Brain pericyte (primary cell): Measurements from ENCODE around the gene CACNA1H.
"Not testable (repeated sequence)": the region's sequence is repeated elsewhere in the genome, so short reads cannot be mapped to it uniquely, and the experiment has no call there.

Source experiments
- DNase-seq: peaks from one replicate; pipeline ENCODE4 v3.0.0-alpha.2; 2012; ENCODE audit warnings: low read depth, low spot score

Gene CACNA1H

DNA sequence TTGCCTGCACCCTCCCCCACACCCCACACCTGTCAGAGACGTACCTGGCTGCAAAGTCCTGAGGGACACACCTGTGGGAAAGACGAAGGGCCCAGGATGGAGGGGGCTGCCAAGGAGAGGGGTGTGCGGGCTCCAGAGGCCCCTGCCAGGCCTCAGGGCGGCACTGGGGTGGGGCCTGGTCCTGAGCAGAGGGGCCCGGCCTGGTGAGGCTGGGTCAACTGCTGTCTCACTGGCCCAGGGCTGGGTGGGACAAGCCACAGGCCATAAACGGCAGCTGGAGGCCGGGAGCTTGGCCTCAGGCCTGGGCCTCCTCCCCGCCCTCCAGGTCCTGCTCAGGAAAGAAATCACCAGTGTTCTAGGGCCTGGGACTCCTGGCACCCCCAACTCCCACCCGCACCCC lies 71.7 kb downstream of the CACNA1H start:
- DNase-seq: no peak

DNA sequence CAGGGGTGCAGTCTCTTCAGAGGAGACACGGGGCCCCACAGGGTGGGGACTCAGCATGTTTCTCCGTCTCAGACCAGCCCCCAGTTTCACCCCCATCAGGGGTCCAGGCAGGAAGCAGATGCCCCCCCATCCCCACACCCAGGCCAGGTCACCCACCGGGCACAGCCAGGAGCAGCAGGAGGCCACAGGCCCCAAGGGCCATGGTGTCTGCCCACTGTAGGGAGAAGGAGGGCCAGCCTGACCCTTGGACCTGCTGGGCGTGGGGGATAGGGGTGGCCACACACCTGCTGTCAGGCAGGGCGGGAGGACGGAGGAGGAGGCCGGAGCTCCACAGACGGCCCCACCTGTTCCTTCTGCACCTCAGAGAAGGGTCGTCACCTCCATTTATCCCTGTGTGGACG lies 72.1 kb downstream of the CACNA1H start, which contains the start of gene TPSG1:
Gene TPSG1 (minus strand): TSS at position 218 of the 401 bp plus-strand sequence. CDS start 16 bp downstream, at position 202.
- no peak for DNase-seq

DNA sequence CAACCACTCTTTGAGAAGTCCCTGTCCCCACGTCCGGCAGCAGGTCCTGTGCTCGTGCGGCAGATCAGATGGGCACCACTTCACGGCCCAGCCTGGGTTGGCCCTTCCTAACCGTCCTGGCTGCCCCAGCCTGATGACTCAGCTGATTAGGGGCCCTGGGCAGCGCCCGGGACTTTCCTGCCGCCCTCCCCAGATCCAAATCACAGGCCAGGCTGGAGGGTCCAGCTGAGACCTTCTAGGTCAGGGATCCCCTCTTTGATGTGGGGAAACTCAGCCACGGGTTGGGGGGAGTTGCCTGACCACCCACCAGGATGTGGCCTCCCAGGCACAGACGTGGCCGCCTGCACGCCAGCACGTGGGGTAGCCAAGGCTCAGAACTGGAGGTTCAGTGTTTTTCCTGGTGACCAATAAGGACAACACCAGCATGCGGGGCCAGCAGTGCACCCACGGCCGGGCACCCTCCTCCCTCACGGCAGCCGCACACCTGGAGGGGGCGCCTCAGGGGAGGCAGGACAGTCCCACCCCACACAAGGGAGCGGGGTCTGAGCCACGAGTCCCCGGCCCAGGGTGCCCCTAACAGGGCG lies 72.9 kb downstream of the CACNA1H start:
- not testable (repeated sequence) for DNase-seq

DNA sequence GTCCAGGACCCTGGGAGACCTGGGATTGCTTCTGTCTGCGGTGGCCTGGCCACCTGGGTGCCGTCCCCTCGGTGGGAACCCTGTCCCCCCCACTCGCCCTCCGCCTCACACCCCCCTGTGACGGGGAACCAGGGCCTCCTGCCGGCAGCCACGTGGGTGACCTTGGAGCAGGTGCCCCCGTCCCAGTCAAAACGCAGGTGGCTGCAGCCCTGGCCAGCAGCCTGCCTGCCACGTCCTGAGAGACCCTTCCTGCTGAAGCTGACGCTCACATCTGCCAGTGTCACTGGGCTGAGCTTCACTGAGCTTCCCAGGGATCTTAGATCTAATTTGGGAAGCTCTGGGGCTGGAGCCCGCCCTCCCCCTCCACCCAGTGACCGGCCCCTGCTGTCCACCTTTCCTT lies 73.8 kb downstream of the CACNA1H start:
- DNase-seq: not testable (repeated sequence)

DNA sequence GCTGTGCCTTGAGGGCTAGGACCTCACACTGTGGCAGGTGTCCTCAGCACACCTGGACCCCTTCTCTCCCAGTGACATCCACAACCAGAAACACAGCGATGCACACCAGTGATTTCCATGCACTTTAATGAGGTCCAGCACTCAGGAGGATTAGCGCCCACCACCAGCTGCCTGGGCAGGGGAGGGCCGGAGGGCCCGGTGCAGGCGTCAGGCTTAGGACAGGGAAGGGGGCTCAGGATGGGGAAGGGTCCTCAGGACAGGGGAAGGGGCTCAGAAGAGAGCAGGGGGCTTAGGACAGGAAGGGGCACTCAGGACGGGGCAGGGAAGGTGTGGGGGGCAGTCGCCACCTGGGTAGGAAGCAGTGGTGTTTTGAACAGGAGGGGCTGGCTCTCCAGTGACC lies 75.3 kb downstream of the CACNA1H start:
- DNase-seq: not testable (repeated sequence)

DNA sequence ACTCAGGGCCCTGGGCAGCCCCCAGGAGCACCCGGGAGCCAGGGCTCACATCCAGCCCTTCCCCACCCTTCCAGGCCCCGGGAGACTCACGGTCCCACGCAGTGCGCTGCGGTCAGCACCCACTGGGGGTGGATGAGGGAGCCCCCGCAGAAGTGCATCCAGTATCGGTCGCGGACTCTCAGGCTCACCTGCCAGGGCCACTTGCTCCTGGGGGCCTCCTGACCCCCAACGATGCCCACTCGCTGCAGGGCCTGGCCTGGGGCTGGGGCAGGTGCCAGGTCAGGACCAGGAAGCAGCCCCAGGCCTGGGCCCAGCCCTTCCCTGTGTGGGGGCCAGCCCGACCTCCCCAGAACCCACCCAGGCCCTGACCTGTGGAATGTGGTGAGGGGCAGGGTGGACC lies 76.6 kb downstream of the CACNA1H start:
- DNase-seq: not testable (repeated sequence)

DNA sequence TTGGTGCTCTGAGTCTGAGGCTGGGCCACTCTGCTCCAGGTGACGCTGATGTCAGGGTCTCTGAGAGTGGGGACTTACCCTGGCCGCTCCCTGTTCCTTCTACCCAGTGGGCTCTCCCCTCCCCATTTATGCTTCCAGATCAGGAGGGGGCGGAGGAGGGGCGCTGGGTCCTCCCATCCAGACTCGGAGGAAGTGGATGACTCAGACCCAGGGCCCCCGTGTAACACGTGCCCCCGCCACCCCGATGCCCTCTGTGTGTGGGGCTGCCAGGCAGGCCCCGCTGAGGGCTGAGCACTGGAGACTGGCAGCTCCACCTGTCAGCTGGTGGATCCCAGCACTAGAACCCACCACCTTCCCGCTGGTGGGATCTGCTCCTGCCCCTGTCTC lies 77.2 kb downstream of the CACNA1H start, which contains the start of gene TPSB2:
Gene TPSB2 (minus strand): TSS at position 101 of the 387 bp plus-strand sequence. CDS start 233 bp downstream, outside the sequence.
- not testable (repeated sequence) for DNase-seq

DNA sequence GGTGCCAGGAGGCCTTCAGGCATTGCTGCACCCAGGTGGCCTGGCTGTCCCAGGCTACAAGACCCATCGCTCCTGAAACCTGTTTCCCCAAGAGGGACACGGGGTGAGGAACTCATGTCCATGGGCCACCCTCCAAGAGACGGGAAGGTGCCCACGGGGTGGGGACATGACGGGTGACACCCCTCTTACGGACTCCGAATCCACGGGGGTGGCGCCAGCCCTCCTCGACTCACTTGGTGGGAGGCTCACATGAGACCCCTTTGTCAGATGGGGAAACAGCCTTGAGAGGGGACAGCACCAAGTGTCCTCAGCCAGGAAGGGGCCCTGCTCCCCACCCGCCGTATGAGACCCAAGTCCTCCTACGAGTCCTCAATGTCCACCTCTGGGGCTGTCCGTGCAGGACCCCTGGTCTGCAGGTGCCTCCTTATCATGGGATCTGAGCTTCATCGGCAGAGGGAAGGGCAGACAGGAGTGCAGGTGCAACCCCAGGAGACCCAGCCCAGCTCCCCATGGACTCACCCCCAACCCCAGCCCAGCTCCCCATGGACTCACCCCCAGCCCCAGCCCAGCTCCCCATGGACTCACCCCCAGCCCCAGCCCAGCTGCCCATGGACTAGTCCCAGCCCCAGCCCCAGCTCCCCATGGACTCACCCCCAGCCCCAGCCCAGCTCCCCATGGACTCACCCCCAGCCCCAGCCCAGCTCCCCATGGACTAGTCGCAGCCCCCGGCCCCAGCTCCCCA lies 77.7 kb downstream of the CACNA1H start:
- not testable (repeated sequence) for DNase-seq

DNA sequence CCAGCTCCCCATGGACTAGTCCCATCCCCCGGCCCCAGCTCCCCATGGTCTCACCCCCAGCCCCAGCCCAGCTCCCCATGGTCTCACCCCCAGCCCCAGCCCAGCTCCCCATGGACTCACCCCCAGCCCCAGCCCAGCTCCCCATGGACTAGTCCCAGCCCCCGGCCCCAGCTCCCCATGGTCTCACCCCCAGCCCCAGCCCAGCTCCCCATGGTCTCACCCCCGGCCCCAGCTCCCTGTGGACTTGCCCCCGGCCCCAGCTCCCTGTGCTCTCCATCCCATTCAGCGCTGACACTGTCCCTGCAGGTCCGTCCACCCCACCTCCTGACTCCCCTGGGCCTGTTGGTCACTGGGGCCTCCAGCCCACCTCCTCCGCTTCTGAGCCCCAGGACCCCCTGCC lies 78.4 kb downstream of the CACNA1H start:
- not testable (repeated sequence) for DNase-seq

DNA sequence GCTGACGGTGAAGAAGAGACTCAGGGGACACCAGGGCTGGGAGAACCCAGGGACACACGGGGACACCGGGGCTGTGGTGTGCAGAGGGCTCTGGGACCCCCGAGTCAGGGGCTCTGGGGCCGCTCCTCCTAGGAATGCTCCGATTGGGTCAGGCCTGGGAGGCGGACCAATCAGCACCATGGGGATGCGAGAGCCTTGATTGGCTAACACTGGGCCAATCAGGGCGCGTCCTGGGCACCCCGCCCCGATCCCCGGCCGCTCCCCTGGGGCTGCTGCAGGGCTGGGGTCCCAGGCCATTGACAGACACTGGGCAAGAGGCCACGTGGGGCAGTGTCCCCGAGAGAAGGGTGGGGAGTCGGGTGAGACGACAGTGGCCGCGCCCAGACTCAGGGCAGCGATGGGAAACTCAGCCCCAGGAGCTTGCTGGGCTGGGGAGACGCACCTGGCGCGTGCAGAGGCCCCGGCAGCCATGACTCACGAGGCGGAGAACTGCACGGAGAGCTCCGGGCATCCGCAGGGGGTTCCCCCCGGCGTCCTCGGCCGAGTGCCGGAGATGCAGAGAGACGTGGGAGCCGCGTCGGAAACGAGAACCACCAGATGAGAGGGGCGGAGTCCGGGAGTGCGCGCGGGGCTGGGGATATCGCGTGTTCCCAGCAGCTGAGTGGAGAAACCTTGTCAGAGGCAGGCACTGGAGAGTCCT lies 79.3 kb downstream of the CACNA1H start:
- DNase-seq: not testable (repeated sequence)

DNA sequence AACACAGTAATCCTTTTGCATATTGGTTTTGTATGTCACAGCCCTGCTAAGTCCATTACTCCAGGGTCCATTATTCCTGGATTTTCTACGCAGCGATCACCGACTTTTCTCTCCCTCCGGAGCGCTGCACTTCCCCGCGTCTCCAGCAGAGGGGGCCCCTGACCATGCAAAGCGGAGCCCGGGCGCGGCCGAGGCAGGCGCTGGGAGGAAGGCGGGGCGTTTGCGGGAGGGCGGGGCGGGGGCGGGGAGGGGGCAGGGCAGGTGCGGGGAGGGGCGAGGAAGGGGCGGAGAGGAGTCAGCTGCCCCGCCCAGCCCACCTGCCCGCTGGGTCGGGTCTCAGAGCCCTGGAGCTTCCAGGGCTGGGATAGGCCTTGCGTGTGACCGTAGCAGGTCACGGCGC lies 83.8 kb downstream of the CACNA1H start:
- DNase-seq: not testable (repeated sequence)

DNA sequence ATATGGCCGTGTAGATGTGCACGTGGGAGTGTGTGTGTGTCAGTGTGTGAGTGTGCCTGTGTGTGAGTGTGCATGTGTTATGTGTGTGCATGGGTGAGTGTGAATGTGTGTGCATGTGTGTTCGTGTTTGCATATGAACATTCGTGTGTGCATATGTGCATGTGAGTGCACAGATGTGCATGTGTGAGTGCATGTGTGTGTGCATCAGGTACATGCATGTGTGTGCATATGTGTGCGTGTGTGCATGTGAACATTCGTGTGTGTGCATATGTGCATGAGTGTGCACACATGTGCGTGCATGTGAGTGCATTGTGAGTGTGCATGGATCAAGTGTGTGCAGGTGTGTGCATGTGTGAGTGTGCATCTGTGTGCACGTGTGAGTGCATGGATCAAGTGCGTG lies 85.1 kb downstream of the CACNA1H start:
- DNase-seq: no peak

DNA sequence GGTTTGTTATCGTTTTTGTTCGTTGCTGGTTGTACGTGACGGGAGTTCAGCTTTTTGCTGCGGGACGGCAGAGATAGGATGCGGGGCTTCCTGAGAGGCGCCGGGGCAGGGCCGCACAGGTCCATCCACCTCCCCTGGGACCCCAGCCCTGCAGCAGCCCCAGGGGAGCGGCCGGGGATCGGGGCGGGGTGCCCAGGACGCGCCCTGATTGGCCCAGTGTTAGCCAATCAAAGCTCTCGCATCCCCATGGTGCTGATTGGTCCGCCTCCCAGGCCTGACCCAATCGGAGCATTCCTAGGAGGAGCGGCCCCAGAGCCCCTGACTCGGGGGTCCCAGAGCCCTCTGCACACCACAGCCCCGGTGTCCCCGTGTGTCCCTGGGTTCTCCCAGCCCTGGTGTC lies 86.0 kb downstream of the CACNA1H start:
- not testable (repeated sequence) for DNase-seq

DNA sequence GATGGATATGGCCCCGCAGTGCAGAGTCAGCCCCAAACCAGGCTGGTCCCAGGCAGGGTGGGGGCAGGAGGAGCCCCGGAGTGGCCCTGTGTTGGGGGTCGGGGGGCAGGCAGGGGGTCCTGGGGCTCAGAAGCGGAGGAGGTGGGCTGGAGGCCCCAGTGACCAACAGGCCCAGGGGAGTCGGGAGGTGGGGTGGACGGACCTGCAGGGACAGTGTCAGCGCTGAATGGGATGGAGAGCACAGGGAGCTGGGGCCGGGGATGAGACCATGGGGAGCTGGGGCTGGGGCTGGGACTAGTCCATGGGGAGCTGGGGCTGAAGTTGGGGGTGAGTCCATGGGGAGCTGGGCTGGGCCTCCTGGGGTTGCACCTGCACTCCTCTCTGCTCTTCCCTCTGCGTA lies 86.7 kb downstream of the CACNA1H start:
- not testable (repeated sequence) for DNase-seq

DNA sequence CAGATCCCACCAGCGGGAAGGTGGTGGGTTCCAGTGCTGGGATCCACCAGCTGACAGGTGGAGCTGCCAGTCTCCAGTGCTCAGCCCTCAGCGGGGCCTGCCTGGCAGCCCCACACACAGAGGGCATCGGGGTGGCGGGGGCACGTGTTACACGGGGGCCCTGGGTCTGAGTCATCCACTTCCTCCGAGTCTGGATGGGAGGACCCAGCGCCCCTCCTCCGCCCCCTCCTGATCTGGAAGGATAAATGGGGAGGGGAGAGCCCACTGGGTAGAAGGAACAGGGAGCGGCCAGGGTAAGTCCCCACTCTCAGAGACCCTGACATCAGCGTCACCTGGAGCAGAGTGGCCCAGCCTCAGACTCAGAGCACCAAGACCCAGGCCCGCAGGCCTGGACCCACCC lies 87.5 kb downstream of the CACNA1H start, which contains the start of gene TPSAB1:
Gene TPSAB1 (plus strand): TSS at position 270 of the 400 bp plus-strand sequence. CDS start 234 bp downstream, outside the sequence.
- not testable (repeated sequence) for DNase-seq

DNA sequence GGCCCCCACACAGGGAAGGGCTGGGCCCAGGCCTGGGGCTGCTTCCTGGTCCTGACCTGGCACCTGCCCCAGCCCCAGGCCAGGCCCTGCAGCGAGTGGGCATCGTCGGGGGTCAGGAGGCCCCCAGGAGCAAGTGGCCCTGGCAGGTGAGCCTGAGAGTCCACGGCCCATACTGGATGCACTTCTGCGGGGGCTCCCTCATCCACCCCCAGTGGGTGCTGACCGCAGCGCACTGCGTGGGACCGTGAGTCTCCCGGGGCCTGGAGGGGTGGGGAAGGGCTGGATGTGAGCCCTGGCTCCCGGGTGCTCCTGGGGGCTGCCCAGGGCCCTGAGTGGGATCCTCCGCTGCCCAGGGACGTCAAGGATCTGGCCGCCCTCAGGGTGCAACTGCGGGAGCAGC lies 88.2 kb downstream of the CACNA1H start:
- DNase-seq: not testable (repeated sequence)

DNA sequence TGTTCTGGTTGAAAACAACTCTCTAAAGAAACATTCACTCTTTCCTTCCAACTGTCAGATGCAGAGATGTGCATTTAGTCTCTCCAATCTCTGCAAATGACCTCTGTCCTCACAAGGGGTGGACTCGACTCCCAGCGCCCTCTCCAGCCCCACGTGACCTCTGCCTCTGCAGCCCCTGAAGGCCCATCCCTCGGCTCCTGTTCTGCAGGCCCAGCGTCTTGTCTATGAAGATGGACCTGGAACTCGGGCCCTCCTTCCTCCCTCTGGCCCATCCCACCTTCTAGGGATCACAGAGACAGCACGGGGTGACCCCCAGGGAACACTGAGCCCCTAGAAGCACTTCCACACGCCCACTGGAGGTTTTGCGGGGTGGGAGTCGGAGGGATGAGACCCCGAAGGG lies 90.5 kb downstream of the CACNA1H start:
- not testable (repeated sequence) for DNase-seq

DNA sequence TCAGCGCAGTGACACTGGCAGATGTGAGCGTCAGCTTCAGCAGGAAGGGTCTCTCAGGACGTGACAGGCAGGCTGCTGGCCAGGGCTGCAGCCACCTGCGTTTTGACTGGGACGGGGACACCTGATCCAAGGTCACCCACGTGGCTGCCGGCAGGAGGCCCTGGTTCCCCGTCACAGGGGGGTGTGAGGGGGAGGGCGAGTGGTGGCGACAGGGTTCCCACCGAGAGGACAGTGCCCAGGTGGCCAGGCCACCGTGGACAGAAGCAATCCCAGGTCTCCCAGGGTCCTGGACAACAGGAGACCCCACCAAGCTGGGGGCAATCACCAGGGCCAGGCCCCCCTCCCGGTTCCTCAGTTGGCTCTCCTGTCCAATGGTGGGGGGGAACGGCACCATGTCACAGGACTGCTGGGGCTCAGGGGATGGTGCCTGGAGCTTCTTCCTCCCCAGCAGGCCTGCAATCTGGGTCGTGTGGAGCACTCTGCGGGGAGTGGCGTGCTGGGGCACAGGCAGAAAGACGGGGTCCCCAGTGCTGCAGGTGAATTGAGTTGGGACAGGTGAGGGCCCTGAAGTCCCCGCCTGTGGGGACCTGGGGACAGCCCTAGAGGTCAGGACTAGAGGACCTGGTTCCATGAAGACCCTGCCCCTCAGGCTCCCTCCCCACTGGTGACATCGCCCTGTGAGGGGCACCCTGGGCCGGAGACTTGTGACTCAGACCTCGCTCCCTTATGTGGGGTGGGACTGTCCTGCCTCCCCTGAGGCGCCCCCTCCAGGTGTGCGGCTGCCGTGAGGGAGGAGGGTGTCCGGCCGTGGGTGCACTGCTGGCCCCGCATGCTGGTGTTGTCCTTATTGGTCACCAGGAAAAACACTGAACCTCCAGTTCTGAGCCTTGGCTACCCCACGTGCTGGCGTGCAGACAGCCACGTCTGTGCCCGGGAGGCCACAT lies 91.3 kb downstream of the CACNA1H start:
- DNase-seq: not testable (repeated sequence)

DNA sequence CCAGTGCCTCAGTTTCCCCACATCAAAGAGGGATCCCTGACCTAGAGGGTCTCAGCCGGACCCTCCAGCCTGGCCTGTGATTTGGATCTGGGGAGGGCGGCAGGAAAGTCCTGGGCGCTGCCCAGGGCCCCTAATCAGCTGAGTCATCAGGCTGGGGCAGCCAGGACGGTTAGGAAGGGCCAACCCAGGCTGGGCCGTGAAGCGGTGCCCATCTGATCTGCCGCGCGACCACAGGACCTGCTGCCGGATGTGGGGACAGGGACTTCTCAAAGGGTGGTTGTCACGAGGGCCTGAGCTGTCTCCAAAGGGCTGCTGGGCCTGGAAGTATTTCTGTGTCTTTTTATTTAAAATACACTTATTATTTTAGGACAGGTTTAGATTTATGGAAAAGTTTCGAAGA lies 92.0 kb downstream of the CACNA1H start:
- no peak for DNase-seq

DNA sequence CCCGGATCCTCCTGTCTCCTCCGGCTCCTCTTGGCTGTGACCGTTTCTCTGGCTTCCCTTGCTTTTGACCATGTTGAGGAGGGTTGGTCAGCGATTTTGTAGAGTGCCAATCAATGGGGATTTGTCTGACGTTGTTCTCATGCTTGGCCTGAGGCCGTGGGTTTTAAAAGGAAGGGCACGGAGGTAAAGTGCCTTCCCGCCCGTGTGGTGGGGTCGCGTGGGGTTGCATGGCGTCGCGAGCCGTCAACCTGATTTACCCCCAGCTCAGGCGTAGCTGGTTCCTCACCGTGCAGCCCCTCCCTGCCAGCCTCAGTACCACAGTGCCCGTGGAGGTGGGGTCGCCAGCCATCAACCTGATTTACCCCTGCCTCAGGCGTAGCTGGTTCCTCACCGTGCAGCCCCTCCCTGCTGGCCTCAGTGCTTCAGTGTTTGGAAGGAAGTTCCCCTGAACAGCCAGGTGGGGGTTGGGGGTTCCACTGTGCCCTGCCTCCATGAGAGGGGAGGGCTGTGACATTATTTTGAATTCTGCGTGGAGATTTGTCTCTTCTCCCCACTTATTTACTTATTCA lies 92.6 kb downstream of the CACNA1H start:
- DNase-seq: no peak
